ENCODE data around the gene PSMB1.
"Not testable (repeated sequence)": the region's sequence is repeated elsewhere in the genome, so short reads cannot be mapped to it uniquely, and the experiment has no call there.

The PSMB1 gene

DNA sequence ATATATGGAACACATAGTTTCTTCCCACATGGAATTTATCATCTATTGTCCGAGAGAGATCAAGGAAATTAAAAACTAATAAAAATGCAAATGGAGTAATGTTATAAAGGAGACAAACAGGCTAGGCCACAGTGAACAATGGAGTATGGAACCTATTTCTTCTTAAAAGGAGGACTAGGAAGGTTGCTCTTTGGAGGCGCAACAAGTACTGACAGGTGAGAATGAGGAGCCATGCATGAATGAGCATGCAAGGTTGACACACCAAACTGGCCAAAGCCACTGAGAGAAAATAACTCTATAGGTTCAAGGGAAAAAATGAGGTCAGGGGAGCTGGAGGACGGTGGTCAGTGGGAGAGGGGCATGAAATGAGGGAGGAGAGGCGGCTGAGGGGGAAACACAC, 40.9 kb downstream of the PSMB1 start:
- peak; percentile 78 for DNase-seq (ENCODE audit: low read depth)
- H3K4me3 ChIP-seq (ENCODE audit: low read length), result no peak overlapping the region
- TF ChIP-seq, protein P1, sequence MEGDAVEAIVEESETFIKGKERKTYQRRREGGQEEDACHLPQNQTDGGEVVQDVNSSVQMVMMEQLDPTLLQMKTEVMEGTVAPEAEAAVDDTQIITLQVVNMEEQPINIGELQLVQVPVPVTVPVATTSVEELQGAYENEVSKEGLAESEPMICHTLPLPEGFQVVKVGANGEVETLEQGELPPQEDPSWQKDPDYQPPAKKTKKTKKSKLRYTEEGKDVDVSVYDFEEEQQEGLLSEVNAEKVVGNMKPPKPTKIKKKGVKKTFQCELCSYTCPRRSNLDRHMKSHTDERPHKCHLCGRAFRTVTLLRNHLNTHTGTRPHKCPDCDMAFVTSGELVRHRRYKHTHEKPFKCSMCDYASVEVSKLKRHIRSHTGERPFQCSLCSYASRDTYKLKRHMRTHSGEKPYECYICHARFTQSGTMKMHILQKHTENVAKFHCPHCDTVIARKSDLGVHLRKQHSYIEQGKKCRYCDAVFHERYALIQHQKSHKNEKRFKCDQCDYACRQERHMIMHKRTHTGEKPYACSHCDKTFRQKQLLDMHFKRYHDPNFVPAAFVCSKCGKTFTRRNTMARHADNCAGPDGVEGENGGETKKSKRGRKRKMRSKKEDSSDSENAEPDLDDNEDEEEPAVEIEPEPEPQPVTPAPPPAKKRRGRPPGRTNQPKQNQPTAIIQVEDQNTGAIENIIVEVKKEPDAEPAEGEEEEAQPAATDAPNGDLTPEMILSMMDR (IDR thresholded peaks at IDR 0.05; ENCODE audit: insufficient read depth, low read depth, low read length, missing control alignments), result no peak

DNA sequence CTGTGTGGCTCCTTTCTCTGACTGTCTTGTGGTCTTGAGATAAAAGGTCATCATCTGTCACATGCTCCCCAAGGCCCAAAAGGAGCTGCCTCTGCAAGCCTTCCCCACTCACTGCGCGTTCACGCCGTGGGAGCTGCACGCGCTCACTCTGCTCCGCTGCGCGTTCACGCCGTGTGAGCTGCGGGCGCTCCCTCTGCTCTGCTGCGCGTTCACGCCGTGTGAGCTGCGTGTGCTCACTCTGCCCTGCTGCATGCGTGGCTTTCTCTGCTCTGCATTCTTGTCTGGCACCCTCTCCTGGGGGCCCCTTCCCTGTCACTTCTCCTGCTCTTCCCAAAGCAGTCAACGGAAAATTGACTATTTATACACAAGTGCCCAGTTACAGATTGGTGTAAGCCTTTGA, 42.5 kb downstream of the PSMB1 start:
- no peak for DNase-seq (ENCODE audit: low read depth)
- no peak overlapping the region for H3K4me3 ChIP-seq (ENCODE audit: low read length)
- TF ChIP-seq, protein P1 (IDR thresholded peaks at IDR 0.05; ENCODE audit: insufficient read depth, low read depth, low read length, missing control alignments), result no peak

DNA sequence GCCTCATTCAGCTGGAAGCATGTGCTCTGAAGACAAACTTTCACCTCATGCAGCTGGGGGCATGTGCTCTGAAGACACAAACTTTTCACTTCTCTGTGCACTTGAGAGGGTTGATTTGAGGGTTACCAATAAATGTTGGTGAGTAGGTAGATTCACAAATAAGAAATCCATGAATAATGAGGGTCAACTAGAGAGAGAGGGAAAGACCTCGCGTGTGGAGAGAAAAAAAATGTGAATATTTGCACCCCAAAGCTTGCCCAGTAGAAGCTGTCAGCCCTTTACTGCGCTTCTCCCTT, 43.4 kb downstream of the PSMB1 start:
- DNase-seq (ENCODE audit: low read depth), result no peak
- H3K4me3 ChIP-seq (ENCODE audit: low read length), result no peak overlapping the region
- TF ChIP-seq, protein P1 (IDR thresholded peaks at IDR 0.05; ENCODE audit: insufficient read depth, low read depth, low read length, missing control alignments), result no peak

DNA sequence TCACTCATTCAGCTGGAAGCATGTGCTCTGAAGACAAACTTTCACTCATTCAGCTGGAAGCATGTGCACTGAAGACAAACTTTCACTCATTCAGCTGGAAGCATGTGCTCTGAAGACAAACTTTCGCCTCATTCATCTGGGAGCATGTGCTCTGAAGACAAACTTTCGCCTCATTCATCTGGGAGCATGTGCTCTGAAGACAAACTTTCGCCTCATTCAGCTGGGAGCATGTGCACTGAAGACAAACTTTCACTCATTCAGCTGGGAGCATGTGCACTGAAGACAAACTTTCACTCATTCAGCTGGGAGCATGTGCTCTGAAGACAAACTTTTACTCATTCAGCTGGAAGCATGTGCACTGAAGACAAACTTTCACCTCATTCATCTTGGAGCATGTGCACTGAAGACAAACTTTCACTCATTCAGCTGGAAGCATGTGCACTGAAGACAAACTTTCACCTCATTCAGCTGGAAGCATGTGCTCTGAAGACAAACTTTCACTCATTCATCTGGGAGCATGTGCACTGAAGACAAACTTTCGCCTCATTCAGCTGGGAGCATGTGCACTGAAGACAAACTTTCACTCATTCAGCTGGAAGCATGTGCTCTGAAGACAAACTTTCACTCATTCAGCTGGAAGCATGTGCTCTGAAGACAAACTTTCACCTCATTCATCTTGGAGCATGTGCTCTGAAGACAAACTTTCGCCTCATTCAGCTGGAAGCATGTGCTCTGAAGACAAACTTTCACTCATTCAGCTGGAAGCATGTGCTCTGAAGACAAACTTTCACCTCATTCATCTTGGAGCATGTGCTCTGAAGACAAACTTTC, 44.0 kb downstream of the PSMB1 start:
- not testable (repeated sequence) for DNase-seq (ENCODE audit: low read depth); H3K4me3 ChIP-seq (ENCODE audit: low read length)

DNA sequence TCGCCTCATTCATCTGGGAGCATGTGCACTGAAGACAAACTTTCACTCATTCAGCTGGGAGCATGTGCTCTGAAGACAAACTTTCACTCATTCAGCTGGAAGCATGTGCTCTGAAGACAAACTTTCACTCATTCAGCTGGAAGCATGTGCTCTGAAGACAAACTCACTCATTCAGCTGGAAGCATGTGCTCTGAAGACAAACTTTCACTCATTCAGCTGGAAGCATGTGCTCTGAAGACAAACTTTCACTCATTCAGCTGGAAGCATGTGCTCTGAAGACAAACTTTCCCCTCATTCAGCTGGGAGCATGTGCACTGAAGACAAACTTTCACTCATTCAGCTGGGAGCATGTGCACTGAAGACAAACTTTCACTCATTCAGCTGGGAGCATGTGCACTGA, 44.8 kb downstream of the PSMB1 start:
- not testable (repeated sequence) for DNase-seq (ENCODE audit: low read depth); H3K4me3 ChIP-seq (ENCODE audit: low read length)

DNA sequence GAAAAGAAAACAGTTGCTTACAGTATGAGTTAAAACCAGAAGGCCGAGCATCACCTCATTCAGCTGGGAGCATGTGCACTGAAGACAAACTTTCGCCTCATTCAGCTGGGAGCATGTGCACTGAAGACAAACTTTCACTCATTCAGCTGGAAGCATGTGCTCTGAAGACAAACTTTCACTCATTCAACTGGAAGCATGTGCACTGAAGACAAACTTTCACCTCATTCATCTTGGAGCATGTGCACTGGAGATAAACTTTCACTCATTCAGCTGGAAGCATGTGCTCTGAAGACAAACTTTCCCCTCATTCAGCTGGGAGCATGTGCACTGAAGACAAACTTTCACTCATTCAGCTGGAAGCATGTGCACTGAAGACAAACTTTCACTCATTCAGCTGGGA, 45.4 kb downstream of the PSMB1 start:
- not testable (repeated sequence) for DNase-seq (ENCODE audit: low read depth); H3K4me3 ChIP-seq (ENCODE audit: low read length)

DNA sequence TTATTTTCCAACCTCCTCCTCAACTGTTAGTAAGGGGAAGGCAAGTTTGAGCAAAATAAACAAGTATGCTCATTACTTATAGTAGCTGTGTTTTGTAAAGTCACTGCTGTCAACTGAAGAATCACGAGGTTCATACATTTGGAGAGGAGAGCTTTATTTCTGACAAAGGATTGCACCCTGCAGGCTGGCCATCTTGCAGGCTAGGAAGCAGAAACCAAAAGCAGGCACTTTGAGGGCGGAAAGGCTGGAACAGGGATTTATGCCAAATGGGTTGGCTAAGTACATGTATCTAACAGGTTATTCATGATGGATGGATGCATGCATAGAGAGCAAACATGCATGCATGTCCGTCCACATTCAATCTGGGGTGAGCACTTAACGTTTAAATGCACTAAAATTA, 46.7 kb downstream of the PSMB1 start:
- TF ChIP-seq, protein P1 (IDR thresholded peaks at IDR 0.05; ENCODE audit: insufficient read depth, low read depth, low read length, missing control alignments), result no peak
- no peak for DNase-seq (ENCODE audit: low read depth)
- no peak overlapping the region for H3K4me3 ChIP-seq (ENCODE audit: low read length)

DNA sequence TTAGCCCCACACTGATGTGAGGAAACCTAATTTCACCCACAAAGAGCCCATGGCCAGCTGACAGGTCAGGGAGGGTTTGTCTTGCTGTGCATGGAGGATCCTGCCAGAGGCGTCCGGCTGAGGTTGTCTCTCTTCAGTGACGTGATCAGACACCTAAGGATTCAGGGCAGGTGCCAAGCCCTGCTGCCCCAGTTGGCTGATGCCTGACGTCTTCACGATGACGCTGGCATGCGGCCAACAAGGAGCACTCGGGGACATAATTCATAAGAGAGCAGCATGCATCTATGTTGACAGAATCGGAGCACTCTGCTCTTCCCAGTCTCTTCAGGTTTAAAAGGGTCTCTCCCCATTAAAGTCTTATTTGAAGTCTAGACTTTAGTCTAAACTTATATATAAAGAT, 47.8 kb downstream of the PSMB1 start:
- no peak for DNase-seq (ENCODE audit: low read depth)
- no peak overlapping the region for H3K4me3 ChIP-seq (ENCODE audit: low read length)
- TF ChIP-seq, protein P1 (IDR thresholded peaks at IDR 0.05; ENCODE audit: insufficient read depth, low read depth, low read length, missing control alignments), result no peak

DNA sequence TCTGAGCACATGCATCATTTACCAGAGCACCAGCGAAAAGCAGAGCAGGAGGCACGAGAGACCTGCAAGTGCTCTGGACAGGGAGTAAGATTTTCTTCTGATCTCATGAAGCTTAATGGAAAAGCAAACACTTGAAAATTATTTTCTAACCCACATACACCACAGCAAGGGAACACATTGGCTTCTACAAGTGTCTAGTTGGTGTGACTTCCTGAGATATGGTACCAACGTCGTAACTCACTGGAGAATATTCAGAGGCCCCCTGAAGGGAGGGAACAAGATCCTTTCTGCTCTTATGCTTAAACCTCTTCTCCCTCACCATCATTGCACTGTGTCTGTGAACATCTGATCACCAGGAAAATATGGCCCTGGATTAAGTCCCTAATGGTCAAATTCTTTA, 48.6 kb downstream of the PSMB1 start:
- DNase-seq (ENCODE audit: low read depth), result no peak
- no peak overlapping the region for H3K4me3 ChIP-seq (ENCODE audit: low read length)
- TF ChIP-seq, protein P1 (IDR thresholded peaks at IDR 0.05; ENCODE audit: insufficient read depth, low read depth, low read length, missing control alignments), result no peak

Data from epithelial cell of esophagus (primary cell).